ENCODE data around the gene ZNF275. TPM values are rescaled to one million over a fixed set of nuclear protein-coding genes. Genes with fewer than 3 reads are reported as not detected.
"Not testable (repeated sequence)": the region's sequence is repeated elsewhere in the genome, so short reads cannot be mapped to it uniquely, and the experiment has no call there.

The ZNF275 gene, protein sequence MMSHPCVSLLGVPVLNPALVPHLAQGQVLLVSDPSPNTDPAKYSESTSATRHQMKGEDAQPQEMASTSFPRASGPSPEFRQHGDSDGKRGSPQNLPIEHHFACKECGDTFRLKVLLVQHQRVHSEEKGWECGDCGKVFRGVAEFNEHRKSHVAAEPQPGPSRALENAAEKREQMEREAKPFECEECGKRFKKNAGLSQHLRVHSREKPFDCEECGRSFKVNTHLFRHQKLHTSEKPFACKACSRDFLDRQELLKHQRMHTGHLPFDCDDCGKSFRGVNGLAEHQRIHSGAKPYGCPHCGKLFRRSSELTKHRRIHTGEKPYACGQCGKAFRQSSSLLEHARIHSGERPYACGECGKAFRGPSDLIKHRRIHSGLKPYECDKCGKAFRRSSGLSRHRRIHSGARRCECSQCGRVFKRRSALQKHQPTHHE
- total RNA-seq: 10 to 100 TPM; 13.6 to 20.1 (median 16.2) TPM

DNA sequence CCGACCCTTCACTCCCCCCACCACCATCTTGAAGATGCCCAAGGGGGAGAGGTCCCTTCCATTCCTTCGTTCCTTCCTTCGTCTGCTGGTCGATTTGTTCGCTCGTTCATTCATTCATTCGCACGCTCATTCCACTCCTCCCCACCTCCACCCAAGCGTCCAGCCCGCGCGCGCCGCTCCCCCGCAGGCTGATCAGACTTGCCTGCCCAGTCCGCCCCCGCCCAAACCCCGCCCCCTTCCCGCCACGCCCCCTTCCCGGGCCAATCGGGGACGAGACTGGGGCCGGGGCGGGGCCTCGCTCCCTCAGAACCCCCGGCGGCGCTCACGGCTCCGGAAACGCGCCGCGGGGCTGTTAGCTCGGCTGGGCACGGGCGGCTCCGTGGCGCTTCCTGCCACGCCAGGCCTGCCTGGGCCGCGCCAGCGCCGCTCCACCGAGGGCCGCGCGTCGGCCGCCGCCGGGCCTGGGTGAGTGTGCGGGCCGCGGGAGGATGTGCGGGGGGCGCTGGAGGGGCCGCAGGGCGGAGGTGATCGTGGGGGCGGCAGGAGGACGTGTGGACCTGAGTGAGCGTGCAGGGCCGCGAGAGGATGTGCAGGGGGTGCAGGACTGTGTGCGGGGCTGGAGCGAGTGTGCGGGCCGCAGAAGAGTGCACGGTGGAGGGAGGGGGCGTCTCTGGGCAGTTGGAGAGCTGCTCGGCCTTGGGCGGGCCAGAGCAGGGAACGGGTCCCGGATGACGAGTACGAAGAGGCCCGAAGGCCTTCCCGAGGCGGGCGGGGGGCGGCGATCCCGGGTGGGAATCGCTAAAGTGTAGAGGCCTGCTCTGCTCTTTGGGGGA is at the start of gene ZNF275:
Gene ZNF275, plus strand, starts transcription at position 333 of the 833 bp plus-strand sequence. CDS start 2,527 bp downstream, outside the sequence.
- TF ChIP-seq, protein P1, sequence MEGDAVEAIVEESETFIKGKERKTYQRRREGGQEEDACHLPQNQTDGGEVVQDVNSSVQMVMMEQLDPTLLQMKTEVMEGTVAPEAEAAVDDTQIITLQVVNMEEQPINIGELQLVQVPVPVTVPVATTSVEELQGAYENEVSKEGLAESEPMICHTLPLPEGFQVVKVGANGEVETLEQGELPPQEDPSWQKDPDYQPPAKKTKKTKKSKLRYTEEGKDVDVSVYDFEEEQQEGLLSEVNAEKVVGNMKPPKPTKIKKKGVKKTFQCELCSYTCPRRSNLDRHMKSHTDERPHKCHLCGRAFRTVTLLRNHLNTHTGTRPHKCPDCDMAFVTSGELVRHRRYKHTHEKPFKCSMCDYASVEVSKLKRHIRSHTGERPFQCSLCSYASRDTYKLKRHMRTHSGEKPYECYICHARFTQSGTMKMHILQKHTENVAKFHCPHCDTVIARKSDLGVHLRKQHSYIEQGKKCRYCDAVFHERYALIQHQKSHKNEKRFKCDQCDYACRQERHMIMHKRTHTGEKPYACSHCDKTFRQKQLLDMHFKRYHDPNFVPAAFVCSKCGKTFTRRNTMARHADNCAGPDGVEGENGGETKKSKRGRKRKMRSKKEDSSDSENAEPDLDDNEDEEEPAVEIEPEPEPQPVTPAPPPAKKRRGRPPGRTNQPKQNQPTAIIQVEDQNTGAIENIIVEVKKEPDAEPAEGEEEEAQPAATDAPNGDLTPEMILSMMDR (IDR thresholded peaks at IDR 0.05): no peak
- TF ChIP-seq POLR2AphosphoS5 (IDR thresholded peaks at IDR 0.05) (no peak), POLR2A (IDR thresholded peaks at IDR 0.05) (peak; percentile 54 to 67), EP300 (IDR thresholded peaks at IDR 0.05) (no peak)
- H3K27ac ChIP-seq: peak within 1 kb of the TSS; percentile 7 to 78 (median 70)
- H3K9me3 ChIP-seq: no peaks in the 10 kb centered on the region
- ATAC-seq: peak; percentile 97
- H3K27me3 ChIP-seq: no peaks in the 10 kb centered on the region
- peak within 1 kb of the TSS; percentile 72 to 73 for H3K4me3 ChIP-seq
- peaks cover 0 to 18% (median 0%) of the 10 kb centered on the region in 3 donors for H3K4me1 ChIP-seq
- WGBS, 2 donors (ENCODE audit: low coverage in 1 of 2): 2 to 35% methylated on average over 6 to 18 of the region's 86 CpGs
- H3K36me3 ChIP-seq: no peaks in the 10 kb centered on the region

DNA sequence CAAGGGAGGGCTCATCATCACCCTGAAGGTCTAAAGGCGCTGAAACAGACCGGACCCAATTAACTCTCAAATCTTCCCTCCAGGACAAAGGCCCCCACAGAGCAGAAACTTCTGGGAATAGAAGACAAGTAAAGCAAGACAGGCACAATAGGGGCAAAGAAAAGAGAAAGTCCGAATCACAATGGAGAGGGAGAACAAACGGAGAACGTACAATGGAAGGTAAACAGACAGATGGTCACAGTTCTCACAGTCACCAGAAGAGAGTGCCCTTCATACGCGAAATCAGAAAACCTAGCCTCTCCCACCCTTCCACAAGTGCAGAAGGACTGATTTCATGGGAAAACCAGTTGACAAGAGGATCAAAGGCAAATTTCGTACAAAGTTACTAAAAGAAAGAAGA is 48.3 kb upstream of the ZNF275 start:
- H3K4me1 ChIP-seq, H3K9me3 ChIP-seq, H3K27ac ChIP-seq, H3K27me3 ChIP-seq, H3K36me3 ChIP-seq, H3K4me3 ChIP-seq, ATAC-seq: not testable (repeated sequence)
- no CpG with 5 or more reads among the region's 8 CpGs for WGBS, 2 donors (ENCODE audit: low coverage in 1 of 2)

DNA sequence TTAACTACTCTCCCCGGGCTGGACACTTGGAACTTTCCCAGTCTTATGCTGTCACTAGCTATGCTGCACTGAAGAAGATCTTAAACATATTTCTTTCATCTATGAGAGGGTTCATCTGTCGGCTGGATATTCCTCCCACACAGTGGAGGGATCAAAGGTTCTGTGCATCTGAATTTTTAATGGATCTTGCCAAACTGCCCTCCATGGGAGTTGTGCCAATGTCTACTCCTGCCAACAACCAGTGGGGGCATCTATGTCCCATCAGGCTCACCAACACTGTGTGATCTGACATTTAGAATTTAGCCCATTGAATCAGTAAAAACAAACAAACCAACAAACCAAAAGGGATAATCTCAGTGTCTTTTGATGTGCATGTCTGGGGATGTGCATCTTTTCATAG is 45.1 kb upstream of the ZNF275 start:
- ATAC-seq, H3K36me3 ChIP-seq, H3K9me3 ChIP-seq, H3K4me3 ChIP-seq, H3K4me1 ChIP-seq, H3K27ac ChIP-seq, H3K27me3 ChIP-seq: not testable (repeated sequence)
- WGBS, 2 donors (ENCODE audit: low coverage in 1 of 2): no CpG with 5 or more reads among the region's 2 CpGs

DNA sequence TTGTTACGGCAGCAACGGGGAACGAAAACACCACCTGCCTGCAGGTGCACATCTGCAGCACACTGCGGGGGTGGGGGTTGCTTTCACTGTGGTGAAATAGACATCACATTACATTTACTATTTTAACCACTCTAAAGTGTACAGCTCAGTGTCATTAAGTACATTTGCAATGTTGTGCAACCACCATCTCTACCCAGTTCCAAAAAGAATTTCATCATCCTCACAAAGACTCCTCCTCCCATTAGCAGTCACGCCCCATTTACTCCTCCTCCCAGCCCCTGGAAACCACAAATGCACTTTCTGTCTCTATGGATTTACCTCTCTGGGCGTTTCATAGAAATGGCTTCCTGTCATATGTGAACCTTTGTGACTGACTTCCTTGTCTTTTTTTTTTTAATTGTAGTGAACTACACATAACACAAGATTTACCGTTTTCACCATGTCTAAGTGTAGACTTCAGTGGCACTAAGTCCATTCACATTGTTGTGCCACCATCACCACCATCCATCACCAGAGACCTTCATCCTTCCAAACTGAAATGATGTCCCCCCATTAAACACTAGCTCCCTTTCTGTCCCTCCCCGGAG is 40.4 kb upstream of the ZNF275 start:
- H3K4me1 ChIP-seq, H3K9me3 ChIP-seq, ATAC-seq, H3K4me3 ChIP-seq, H3K27ac ChIP-seq, H3K36me3 ChIP-seq, H3K27me3 ChIP-seq: not testable (repeated sequence)
- WGBS, 2 donors (ENCODE audit: low coverage in 1 of 2): 91% methylated on average over 2 of the region's 8 CpGs; no CpG with 5 or more reads in 1 of the 2 donors

DNA sequence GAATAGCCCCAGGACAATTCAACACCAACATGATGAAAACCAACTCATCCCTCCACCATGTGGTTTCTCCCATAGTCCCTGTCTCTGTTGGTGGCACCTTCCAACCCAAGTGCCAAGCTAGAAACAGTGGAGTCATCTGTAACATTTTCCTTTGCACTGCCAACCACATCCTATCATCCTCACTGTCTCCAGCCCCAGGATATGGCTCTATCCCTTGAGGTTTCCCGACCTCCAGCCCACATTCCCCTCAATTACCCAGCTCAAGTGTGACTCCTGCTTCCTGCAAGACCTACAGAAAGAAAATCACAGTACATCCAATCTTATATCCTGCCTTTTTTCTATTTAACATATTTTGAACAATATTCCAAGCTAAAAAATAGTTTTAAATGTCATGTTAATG is 36.6 kb upstream of the ZNF275 start:
- Histone ChIP-seq H3K4me1 (no peaks in the 10 kb centered on the region), H3K36me3 (no peaks in the 10 kb centered on the region), H3K27me3 (no peaks in the 10 kb centered on the region), H3K27ac (no peak overlapping the region), H3K4me3 (no peak overlapping the region), H3K9me3 (no peaks in the 10 kb centered on the region)
- no peak for ATAC-seq
- TF ChIP-seq POLR2AphosphoS5 (IDR thresholded peaks at IDR 0.05): no peak
- TF ChIP-seq, protein P1 (IDR thresholded peaks at IDR 0.05): no peak
- WGBS, 2 donors (ENCODE audit: low coverage in 1 of 2): 33% methylated on average over 1 of the region's 1 CpG; no CpG with 5 or more reads in 1 of the 2 donors

DNA sequence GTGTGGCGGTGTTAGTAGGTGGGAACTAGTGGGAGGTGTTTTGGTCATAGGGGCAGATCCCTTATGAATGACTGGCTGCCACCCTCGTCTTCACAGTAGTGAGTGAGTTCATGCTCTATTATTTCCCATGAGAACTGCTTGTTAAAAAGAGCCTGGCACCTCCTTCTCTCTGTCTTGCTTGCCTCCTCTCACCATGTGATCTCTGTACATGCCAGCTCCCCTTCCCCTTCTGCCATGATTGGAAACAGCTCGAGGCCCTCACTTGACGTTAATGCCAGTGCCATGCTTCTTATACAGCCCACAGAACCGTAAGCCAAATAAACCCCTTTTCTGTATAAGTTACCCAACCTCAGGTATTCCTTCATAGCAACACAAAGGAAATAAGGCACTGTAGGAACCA is 34.1 kb upstream of the ZNF275 start:
- WGBS, 2 donors (ENCODE audit: low coverage in 1 of 2): 66% methylated on average over 4 of the region's 5 CpGs; no CpG with 5 or more reads in 1 of the 2 donors
- no peaks in the 10 kb centered on the region for H3K4me1 ChIP-seq
- no peak overlapping the region for H3K27ac ChIP-seq
- no peak for ATAC-seq
- no peaks in the 10 kb centered on the region for H3K27me3 ChIP-seq
- no peak overlapping the region for H3K4me3 ChIP-seq
- TF ChIP-seq POLR2AphosphoS5 (IDR thresholded peaks at IDR 0.05) (no peak), EP300 (IDR thresholded peaks at IDR 0.05) (no peak), POLR2A (IDR thresholded peaks at IDR 0.05) (no peak)
- TF ChIP-seq, protein P1 (IDR thresholded peaks at IDR 0.05): no peak
- no peaks in the 10 kb centered on the region for H3K9me3 ChIP-seq
- H3K36me3 ChIP-seq: no peaks in the 10 kb centered on the region

All from gastroesophageal sphincter (tissue), 4 donors.